COLO668 (cell line): ENCODE results near the gene PSRC1.
A peak's percentile ranks its signal among the peaks of the same experiment; 100 is the strongest.

Experiments
- DNase-seq: peaks from one replicate; lab custom pipeline; 2025; ENCODE audit not compliant: unreplicated experiment; lab: John Stamatoyannopoulos, UW

Gene PSRC1

DNA sequence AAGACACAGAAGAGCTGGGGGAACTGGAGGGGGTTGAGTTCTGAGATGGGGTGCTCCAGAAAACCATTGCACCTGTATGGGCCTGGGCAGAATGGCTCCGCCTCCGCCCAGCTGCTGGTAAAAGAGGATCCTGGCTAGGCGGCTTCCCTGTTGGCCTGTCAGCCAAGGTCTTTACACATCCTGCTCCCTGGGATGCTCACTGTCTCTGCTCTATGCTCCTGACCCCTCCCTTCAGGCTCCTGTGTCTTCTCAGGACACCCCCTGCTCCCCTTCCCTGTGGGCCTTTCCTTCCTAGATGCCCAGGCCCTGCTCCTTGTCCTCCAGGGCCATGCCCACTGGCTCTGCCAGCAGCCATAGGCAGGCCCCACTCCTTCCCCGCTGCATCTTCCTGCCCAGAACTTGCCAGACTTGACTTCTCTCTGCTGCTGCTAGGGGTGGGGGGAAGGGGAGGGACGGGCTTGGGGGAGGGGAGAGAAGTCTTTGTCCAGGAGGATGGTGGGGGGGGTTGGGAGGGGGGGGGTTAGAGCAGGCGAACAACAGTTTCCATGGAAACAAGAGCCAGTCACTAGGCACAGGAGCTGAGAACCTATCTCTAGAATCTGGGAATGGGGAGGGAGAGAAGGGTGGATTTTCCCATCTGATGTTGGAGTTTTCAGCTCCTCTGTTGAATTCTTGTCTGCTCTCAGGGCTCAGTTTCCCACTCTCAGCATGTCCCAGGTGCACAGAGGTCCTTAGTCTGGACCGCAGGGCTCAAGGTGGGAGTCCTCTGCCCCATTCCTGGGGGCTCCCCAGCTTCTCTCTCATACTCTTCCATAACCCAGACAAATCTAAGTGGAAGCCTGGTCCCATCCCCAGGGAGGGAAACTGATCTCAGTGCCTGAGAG is 23.0 kb downstream of the PSRC1 start:
- DNase-seq: no peak

DNA sequence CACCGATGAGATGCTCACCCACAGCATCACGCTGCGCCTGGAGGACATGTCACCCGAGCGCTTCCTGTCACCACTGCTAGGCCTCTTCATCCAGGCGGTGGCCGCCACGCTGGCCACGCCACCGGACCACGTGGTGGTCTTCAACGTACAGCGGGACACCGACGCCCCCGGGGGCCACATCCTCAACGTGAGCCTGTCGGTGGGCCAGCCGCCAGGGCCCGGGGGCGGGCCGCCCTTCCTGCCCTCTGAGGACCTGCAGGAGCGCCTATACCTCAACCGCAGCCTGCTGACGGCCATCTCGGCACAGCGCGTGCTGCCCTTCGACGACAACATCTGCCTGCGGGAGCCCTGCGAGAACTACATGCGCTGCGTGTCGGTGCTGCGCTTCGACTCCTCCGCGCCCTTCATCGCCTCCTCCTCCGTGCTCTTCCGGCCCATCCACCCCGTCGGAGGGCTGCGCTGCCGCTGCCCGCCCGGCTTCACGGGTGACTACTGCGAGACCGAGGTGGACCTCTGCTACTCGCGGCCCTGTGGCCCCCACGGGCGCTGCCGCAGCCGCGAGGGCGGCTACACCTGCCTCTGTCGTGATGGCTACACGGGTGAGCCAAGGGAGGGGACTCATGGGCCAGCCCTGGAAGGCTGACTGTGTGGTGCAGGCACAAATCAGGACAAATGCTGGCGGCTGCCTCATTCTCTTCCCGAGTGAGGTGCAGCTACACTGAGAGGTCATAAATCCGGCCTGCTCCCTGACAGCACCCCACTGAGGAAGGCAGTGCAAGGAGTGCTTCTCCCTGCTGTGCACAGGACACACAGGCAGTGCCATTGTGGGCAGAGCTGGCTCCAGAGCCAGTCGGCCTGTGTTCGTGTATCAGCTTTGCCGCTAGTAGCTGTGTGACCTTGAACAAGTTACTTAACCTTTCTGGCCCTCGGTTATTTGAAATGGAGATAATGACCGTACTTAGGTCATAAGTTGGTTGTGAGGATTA is 24.2 kb downstream of the PSRC1 start:
- no peak for DNase-seq

DNA sequence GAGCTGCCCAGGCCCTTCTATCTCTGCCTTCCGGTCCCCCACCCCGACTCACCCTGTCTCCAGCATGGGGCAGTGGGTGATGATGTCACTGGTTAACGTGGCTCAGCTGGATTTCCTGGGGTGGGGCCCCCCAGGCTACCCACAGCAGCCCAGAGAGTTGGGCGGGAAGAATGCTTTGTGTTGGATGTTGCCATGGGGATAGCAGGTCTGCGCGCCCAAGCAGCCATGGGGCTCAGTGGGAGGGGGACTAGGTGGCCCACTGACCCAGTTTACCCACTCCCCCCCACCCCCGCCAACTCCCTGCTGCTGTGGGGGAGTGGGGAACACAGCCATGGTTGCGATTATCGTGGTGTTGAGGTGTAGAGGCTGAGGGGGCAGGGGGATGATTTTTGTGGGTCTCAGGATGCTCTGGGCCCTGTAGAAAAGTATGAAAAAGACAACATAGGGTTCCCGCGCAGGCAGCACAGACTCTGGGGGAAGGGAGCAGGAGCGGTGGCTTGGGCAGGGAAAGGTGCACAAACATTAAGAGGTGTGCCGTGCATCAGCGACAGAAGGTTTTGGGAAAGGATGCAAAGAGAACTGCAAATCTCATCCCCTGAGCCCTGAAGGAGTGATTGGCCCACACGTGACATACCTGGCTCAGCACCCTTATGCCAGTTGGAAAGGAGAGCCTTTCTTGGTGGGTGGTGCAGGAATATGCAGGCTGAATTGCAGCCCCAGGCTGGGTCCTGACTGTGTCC is 25.1 kb downstream of the PSRC1 start:
- DNase-seq: no peak

DNA sequence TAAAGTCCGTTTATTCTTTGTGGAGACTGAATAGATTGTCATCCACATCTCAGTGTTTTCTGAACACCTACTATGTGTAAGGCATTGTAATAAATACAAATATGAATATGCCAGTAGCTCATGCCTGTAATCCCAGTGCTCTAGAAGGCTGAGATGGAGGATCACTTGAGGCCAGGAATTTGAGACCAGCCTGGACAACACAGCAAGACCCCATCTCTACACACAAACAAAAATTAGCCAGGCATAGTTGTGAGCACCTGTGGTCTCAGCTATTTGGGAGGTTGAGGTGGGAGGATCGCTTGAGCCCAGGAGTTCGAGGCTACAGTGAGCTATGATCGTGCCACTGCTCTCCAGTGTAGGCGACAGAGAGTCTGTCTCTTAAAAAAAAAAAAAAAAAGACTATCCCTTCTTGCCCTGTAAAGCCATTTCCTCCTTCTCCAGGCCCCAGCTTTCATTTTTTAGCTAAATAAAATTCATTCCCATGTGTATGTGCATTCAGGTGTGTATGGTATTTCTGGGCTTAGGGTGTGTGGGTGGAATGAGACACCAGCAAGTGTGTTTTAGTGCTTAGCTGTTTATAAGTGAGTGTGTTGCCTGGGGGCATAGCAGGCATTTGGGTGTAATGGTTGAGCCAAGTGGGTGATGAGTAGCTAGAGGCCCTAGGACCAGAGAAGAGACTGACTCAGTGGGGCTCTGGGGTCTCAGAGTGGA is 25.8 kb downstream of the PSRC1 start:
- no peak for DNase-seq

DNA sequence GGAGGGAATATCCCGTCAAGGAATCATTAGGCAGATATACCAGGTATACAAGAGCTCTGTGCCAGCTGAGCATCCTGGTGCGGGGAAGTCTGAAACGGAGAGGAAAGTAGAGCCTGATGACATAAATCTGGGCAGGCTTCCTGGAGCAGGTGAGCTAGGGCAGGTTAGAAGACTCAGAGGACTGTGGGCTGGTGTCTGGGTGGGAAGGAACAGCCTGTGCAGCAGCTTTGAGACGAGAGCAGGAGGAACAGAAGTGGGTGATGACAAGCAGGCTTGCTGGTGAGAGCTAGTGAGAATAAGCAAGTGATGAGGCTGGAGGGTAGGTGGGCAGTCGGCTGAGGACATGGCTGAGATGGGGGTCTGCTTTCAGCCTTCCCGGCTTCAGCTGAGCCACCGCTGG is 26.9 kb downstream of the PSRC1 start:
- DNase-seq: no peak

DNA sequence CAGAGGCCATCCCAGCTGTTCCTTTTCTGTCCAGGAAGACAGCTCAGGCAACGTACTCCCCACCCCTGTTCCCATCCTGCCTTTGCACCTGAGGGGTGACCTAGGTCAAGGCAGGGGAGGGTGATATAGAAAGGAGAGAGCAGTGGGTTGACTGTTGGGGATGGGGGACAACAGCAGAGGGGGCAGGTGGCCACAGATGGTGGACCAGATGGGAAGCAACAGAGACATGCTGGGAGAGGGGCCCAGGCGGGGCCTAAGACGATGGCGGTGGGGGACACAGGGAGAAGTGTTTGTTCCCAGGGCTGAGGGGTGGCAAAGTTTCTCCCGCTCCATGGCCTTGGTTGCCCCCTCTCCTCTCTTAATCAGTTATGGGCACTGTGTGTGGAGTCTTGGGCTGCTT is 27.3 kb downstream of the PSRC1 start:
- no peak for DNase-seq

DNA sequence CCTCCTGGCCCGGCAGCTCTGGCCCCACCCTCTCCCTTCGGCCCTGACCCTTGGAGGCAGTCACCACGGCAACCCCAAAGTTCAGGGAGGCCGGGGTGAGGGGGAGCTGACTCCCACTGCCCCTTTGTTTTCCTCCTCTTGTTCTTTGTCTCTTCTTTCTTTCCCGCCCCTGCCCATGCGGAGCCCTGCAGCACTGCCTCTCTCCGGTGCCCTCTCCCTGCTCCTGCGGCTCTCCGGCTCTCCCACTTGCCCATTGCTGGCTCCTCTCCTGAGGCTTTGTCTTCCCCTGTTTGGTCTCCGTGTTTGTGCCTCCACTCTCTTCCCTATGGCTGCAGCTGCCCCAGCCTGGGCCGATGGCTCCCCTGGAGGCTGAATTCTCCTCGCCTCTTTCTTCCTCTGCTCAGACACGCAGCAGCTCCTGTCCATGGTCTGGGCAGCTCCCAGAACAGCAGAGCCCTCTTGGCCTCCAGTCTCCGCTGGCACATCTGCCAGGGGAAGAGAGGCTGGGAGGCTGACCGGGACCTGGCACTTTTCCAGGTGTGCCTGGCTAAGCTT is 27.8 kb downstream of the PSRC1 start:
- DNase-seq: peak; percentile 24

DNA sequence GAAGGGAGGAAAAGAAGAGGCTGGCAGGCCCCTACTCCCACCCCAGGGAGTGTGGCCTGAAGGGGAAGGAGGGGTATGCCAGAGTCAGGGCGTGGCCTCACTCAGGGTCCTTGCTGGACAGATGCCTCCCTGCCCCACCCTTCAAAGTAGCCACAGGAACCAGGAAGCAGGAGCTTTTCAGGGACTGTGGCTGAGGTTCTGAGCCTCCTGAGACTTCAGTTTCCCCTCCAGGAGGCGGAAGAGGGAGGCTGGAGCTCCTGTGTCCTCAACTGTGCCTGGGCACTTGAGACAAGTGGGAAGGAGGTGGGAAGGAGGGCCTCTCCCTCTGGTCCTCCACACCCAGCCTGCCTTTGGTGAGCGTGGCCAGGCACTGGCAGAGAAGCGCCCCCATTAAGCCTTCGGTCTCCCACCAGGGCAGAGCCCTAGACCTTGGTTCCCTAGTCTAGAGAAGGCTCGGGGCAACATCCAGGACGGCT is 28.3 kb downstream of the PSRC1 start:
- DNase-seq: no peak

DNA sequence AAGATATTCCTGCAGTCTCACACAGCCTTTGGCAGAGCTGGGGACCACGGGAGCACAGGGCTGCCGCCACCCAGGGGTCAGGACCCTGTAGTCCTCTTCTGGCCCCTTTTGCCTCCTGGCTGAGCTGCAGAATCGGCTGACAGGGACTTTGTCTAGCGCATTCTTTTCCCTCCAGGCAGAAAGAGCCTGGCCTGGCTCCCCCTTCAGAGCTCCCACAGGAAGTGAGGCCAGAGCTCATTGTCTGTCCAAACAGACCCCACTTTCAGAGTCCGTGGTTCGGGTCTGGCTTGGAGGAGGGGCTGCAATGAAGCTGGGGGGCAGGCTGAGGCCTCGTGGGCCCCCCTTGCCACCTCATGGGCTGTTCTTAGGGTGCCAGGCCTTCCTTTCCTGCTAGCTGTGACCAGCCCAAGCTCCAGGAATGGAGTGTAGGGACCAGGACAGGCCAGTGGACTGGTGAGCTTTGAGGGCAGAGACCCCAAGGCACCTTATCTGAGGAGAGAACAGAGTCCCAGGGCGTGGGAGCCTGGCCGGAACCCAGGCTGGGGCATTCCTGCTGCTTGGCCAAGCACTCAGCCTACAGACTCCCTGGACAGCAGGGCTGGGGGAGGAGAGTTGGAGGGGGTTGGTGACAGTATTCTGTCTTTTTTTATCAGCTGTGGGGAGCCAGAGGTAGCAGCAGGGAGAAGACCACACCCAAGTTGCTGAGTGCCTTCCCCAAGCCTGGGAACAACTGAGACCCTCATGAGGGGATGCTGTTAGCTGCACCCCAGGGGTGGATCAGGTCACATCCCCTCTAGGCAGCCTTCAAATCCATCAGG is 28.9 kb downstream of the PSRC1 start:
- peak; percentile 48 for DNase-seq

DNA sequence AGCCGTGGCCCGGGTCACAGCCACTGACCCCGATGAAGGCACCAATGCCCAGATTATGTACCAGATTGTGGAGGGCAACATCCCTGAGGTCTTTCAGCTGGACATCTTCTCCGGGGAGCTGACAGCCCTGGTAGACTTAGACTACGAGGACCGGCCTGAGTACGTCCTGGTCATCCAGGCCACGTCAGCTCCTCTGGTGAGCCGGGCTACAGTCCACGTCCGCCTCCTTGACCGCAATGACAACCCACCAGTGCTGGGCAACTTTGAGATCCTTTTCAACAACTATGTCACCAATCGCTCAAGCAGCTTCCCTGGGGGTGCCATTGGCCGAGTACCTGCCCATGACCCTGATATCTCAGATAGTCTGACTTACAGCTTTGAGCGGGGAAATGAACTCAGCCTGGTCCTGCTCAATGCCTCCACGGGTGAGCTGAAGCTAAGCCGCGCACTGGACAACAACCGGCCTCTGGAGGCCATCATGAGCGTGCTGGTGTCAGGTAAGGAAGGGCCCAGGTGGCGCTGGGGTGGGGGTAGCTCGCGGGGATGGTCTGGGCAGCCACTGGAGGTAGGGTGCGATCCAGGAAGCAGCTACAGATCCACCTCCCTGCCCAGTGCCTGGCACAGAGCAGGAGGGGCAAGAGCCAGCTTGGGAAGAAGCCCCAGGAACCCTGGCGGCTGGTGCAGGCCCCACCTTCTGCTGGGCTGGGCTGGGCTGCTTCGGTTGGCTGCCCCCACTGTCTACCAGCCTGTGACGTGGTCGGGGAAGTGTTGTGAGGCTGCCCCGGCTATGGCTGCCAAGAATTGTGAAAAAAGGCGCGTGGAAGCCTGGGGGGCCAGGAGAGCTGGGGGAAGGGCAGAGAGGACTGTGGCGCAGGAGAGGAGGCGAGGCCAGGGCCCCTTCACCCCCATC is 29.8 kb downstream of the PSRC1 start:
- peak; percentile 78 for DNase-seq

DNA sequence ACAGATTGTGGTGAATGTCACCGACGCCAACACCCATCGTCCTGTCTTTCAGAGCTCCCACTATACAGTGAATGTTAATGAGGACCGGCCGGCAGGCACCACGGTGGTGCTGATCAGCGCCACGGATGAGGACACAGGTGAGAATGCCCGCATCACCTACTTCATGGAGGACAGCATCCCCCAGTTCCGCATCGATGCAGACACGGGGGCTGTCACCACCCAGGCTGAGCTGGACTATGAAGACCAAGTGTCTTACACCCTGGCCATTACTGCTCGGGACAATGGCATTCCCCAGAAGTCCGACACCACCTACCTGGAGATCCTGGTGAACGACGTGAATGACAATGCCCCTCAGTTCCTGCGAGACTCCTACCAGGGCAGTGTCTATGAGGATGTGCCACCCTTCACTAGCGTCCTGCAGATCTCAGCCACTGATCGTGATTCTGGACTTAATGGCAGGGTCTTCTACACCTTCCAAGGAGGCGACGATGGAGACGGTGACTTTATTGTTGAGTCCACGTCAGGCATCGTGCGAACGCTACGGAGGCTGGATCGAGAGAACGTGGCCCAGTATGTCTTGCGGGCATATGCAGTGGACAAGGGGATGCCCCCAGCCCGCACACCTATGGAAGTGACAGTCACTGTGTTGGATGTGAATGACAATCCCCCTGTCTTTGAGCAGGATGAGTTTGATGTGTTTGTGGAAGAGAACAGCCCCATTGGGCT is 30.6 kb downstream of the PSRC1 start:
- no peak for DNase-seq

DNA sequence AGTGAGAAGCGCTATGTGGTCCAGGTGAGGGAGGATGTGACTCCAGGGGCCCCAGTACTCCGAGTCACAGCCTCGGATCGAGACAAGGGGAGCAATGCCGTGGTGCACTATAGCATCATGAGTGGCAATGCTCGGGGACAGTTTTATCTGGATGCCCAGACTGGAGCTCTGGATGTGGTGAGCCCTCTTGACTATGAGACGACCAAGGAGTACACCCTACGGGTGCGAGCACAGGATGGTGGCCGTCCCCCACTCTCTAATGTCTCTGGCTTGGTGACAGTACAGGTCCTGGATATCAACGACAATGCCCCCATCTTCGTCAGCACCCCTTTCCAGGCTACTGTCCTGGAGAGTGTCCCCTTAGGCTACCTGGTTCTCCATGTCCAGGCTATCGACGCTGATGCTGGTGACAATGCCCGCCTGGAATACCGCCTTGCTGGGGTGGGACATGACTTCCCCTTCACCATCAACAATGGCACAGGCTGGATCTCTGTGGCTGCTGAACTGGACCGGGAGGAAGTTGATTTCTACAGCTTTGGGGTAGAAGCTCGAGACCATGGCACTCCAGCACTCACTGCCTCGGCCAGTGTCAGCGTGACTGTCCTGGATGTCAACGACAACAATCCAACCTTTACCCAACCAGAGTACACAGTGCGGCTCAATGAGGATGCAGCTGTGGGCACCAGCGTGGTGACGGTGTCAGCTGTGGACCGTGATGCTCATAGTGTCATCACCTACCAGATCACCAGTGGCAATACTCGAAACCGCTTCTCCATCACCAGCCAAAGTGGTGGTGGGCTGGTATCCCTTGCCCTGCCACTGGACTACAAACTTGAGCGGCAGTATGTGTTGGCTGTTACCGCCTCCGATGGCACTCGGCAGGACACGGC is 31.4 kb downstream of the PSRC1 start:
- no peak for DNase-seq

DNA sequence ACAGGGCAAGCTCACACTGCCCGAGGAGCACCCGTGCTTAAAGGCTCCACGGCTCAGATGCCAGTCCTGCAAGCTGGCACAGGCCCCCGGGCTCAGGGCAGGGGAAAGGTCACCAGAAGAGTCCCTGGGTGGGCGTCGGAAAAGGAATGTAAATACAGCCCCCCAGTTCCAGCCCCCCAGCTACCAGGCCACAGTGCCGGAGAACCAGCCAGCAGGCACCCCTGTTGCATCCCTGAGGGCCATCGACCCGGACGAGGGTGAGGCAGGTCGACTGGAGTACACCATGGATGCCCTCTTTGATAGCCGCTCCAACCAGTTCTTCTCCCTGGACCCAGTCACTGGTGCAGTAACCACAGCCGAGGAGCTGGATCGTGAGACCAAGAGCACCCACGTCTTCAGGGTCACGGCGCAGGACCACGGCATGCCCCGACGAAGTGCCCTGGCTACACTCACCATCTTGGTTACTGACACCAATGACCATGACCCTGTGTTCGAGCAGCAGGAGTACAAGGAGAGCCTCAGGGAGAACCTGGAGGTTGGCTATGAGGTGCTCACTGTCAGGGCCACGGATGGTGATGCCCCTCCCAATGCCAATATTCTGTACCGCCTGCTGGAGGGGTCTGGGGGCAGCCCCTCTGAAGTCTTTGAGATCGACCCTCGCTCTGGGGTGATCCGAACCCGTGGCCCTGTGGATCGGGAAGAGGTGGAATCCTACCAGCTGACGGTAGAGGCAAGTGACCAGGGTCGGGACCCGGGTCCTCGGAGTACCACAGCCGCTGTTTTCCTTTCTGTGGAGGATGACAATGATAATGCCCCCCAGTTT is 32.3 kb downstream of the PSRC1 start:
- DNase-seq: no peak

DNA sequence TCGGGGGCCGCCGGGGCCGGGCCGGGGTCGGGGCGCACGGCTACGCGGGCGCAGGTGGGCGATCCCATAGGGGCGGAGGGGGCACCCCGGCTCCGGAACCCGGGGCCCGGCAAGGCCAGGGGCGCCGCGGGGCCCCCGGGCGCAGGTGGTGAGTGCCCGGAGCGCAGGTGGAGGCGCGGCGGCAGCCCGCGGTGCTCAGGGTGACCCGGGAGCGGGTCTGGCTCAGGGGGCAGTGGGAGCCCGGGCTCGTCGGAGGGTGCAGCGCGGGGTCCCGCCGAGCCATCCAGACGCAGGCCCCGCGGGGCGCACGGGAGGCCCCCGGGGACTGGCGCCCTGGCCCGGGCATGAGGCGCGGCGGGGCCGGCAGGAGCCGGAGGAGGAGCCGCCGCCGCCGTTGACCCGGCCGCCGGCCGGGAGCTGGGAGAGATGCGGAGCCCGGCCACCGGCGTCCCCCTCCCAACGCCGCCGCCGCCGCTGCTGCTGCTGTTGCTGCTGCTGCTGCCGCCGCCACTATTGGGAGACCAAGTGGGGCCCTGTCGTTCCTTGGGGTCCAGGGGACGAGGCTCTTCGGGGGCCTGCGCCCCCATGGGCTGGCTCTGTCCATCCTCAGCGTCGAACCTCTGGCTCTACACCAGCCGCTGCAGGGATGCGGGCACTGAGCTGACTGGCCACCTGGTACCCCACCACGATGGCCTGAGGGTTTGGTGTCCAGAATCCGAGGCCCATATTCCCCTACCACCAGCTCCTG is 33.1 kb downstream of the PSRC1 start:
- DNase-seq: peak; percentile 74
